Measurements from ENCODE around the gene C1orf232. TPM values are rescaled to one million over a fixed set of nuclear protein-coding genes. Genes with fewer than 3 reads are reported as not detected.

The C1orf232 gene
- total RNA-seq, 1 experiment from 2014 or later, result not detected

GRCh38 chr1:26182383-26182696 is 13.6 kb upstream of the C1orf232 start:
- TF ChIP-seq CTCF (conservative IDR thresholded peaks at IDR 0.05; ENCODE audit: low read depth, low read length) (no peak), EZH2 (IDR thresholded peaks at IDR 0.05; ENCODE audit: borderline replicate concordance, low read depth, low read length, poor library complexity, severe bottlenecking) (no peak)
- ChIA-PET CTCF (no interaction called here), POLR2A (ENCODE audit: low non-redundant PET) (no interaction called here)
- BruUV-seq (replicated peaks), result no TSS peak
- intact Hi-C loops (cut with micrococcal nuclease; ENCODE audit: unreplicated experiment), result no loop called here
- no peaks in the 10 kb centered on the region for H3K27me3 ChIP-seq (replicated peaks; ENCODE audit: insufficient read depth, low read depth, low read length, poor library complexity)
- no peaks in the 10 kb centered on the region for H3K9me3 ChIP-seq (ENCODE audit: low read depth, low read length, poor library complexity, severe bottlenecking)
- no peaks in the 10 kb centered on the region for H3K36me3 ChIP-seq (ENCODE audit: insufficient read depth, low read length, poor library complexity, severe bottlenecking)
- DNase-seq (ENCODE audit: low spot score), result no peak
- H3K27ac ChIP-seq (ENCODE audit: low read depth, low read length, poor library complexity, severe bottlenecking), result no peak overlapping the region
- no peak overlapping the region for H3K4me3 ChIP-seq (ENCODE audit: low read depth, low read length, poor library complexity, severe bottlenecking)
- no peaks in the 10 kb centered on the region for H3K4me1 ChIP-seq (ENCODE audit: insufficient read depth, low read length, poor library complexity, severe bottlenecking)

GRCh38 chr1:26181586-26182382 is 13.0 kb upstream of the C1orf232 start:
- ChIA-PET CTCF (no interaction called here), POLR2A (ENCODE audit: low non-redundant PET) (no interaction called here)
- Histone ChIP-seq H3K27me3 (replicated peaks; ENCODE audit: insufficient read depth, low read depth, low read length, poor library complexity) (no peaks in the 10 kb centered on the region), H3K4me3 (ENCODE audit: low read depth, low read length, poor library complexity, severe bottlenecking) (no peak overlapping the region), H3K36me3 (ENCODE audit: insufficient read depth, low read length, poor library complexity, severe bottlenecking) (no peaks in the 10 kb centered on the region), H3K9me3 (ENCODE audit: low read depth, low read length, poor library complexity, severe bottlenecking) (no peaks in the 10 kb centered on the region), H3K4me1 (ENCODE audit: insufficient read depth, low read length, poor library complexity, severe bottlenecking) (no peaks in the 10 kb centered on the region), H3K27ac (ENCODE audit: low read depth, low read length, poor library complexity, severe bottlenecking) (no peak overlapping the region)
- TF ChIP-seq EZH2 (IDR thresholded peaks at IDR 0.05; ENCODE audit: borderline replicate concordance, low read depth, low read length, poor library complexity, severe bottlenecking) (no peak), CTCF (conservative IDR thresholded peaks at IDR 0.05; ENCODE audit: low read depth, low read length) (no peak)
- intact Hi-C loops (cut with micrococcal nuclease; ENCODE audit: unreplicated experiment), result no loop called here
- no TSS peak for BruUV-seq (replicated peaks)
- no peak for DNase-seq (ENCODE audit: low spot score)

- H3K36me3 ChIP-seq (ENCODE audit: insufficient read depth, low read length, poor library complexity, severe bottlenecking), result no peaks in the 10 kb centered on the region
- no peak overlapping the region for H3K4me3 ChIP-seq (ENCODE audit: low read depth, low read length, poor library complexity, severe bottlenecking)
- no peak for TF ChIP-seq CTCF (conservative IDR thresholded peaks at IDR 0.05; ENCODE audit: low read depth, low read length)
- no peak for TF ChIP-seq EZH2 (IDR thresholded peaks at IDR 0.05; ENCODE audit: borderline replicate concordance, low read depth, low read length, poor library complexity, severe bottlenecking)
- intact Hi-C loops (cut with micrococcal nuclease; ENCODE audit: unreplicated experiment), result no loop called here
- no peak overlapping the region for H3K27ac ChIP-seq (ENCODE audit: low read depth, low read length, poor library complexity, severe bottlenecking)
- BruUV-seq (replicated peaks), result no TSS peak
- DNase-seq (ENCODE audit: low spot score), result no peak
- H3K9me3 ChIP-seq (ENCODE audit: low read depth, low read length, poor library complexity, severe bottlenecking), result no peaks in the 10 kb centered on the region
- ChIA-PET POLR2A (ENCODE audit: low non-redundant PET) (no interaction called here), CTCF (no interaction called here)
- no peaks in the 10 kb centered on the region for H3K27me3 ChIP-seq (replicated peaks; ENCODE audit: insufficient read depth, low read depth, low read length, poor library complexity)
- H3K4me1 ChIP-seq (ENCODE audit: insufficient read depth, low read length, poor library complexity, severe bottlenecking), result no peaks in the 10 kb centered on the region
These were observed 11.3 kb upstream of the C1orf232 start for GRCh38 chr1:26180010-26180506.

Data from A673 (cell line).